Keratinocyte (primary cell): ENCODE measurements around the gene PLAGL1. TPM values are rescaled to one million over a fixed set of nuclear protein-coding genes. Genes with fewer than 3 reads are reported as not detected.

Experiments used
- DNase-seq: peaks from one replicate; pipeline ENCODE4 v3.0.0-alpha.2; 2011; ENCODE audit warnings: low read depth, missing footprints, low spot score
- FAIRE-seq: peaks from 2 replicates; lab custom pipeline; 2011; peaks lifted over from hg19 to GRCh38; lab: Jason Lieb, UNC
- H2AFZ ChIP-seq: 2 replicates; pipeline ENCODE4 v1.6.0; 2012; ENCODE audit warnings: low read length, control low read depth, inconsistent platforms; ENCODE audit not compliant: control insufficient read depth
- H3K27ac ChIP-seq: 2 replicates; pipeline ENCODE4 v1.5.1; 2011; ENCODE audit warnings: low read length; ENCODE audit not compliant: control insufficient read depth, insufficient read depth
- H3K27me3 ChIP-seq: 3 replicates; pipeline ENCODE4 v1.6.0; 2011; ENCODE audit warnings: low read length; ENCODE audit not compliant: control insufficient read depth, insufficient read depth; ENCODE audit errors: extremely low read depth
- H3K36me3 ChIP-seq, 2 experiments: 2 replicates in 1 of 2; 3 replicates in 1 of 2; pipeline ENCODE4 v1.5.1; 2011; ENCODE audit warnings: low read length in 2 of 2, mild to moderate bottlenecking in 1 of 2; ENCODE audit not compliant: control insufficient read depth in 2 of 2, insufficient read depth in 2 of 2; ENCODE audit errors: extremely low read depth in 1 of 2
- H3K4me1 ChIP-seq: 3 replicates; pipeline ENCODE4 v1.5.1; 2011; ENCODE audit warnings: low read length; ENCODE audit not compliant: control insufficient read depth, insufficient read depth; ENCODE audit errors: extremely low read depth
- H3K4me2 ChIP-seq: 3 replicates; pipeline ENCODE4 v1.6.0; 2011; ENCODE audit warnings: low read depth, low read length; ENCODE audit not compliant: control insufficient read depth, insufficient read depth; ENCODE audit errors: extremely low read depth
- H3K4me3 ChIP-seq, 3 experiments: fragments of 200-600 bp in 1 of 3; sonication (generic) in 1 of 3; 2 replicates in 2 of 3; 3 replicates in 1 of 3; pipeline ENCODE4 v1.5.1; 2011 to 2016; ENCODE audit warnings: low read length in 3 of 3, mild to moderate bottlenecking in 3 of 3, control low read depth in 2 of 3, inconsistent platforms in 1 of 3, low read depth in 1 of 3, mixed read lengths in 1 of 3, mixed run types in 1 of 3, moderate library complexity in 1 of 3; ENCODE audit not compliant: control insufficient read depth in 2 of 3, insufficient read depth in 2 of 3; ENCODE audit errors: extremely low read depth in 1 of 3
- H3K79me2 ChIP-seq: 2 replicates; pipeline ENCODE4 v1.6.0; 2012; ENCODE audit warnings: low read length; ENCODE audit not compliant: control insufficient read depth, insufficient read depth
- H3K9ac ChIP-seq: 3 replicates; pipeline ENCODE4 v1.6.0; 2011; ENCODE audit warnings: low read length; ENCODE audit not compliant: control insufficient read depth, insufficient read depth; ENCODE audit errors: extremely low read depth
- H3K9me1 ChIP-seq: 3 replicates; pipeline ENCODE4 v1.6.0; 2011; ENCODE audit warnings: low read length; ENCODE audit not compliant: control insufficient read depth, insufficient read depth; ENCODE audit errors: extremely low read depth
- H3K9me3 ChIP-seq: 2 replicates; pipeline ENCODE4 v1.5.1; 2012; ENCODE audit warnings: low read depth, low read length; ENCODE audit not compliant: control insufficient read depth
- H4K20me1 ChIP-seq: 3 replicates; pipeline ENCODE4 v1.6.0; 2011; ENCODE audit warnings: low read length; ENCODE audit not compliant: control insufficient read depth, insufficient read depth; ENCODE audit errors: extremely low read depth
- EZH2 ChIP-seq: IDR thresholded peaks from one replicate; pipeline ENCODE4 v1.6.1; 2012; ENCODE audit warnings: inconsistent platforms, mild to moderate bottlenecking, low read length, moderate library complexity
- dilution Hi-C: fragments of 300-500 bp; cut with MboI; formaldehyde crosslinking; loops from one replicate; pipeline ENCODE4 v1.7.0; 2020; ENCODE audit warnings: low sequenced_read_pairs; ENCODE audit not compliant: extremely low pct_ligation_motif_present
- polyA plus RNA-seq, 5 experiments: library from polyadenylated mRNA; depleted of rRNA in 3 of 5; stranded (reverse) in 3 of 5; stranded (forward) in 1 of 5; unstranded in 1 of 5; fragments of >200 nt; gene quantifications; 1 replicate in 1 of 5; 2 replicates in 3 of 5; 3 replicates in 1 of 5; pipeline versions ENCODE4 v1.2.1 to v1.2.3, GENCODE V29; 2011 to 2012; ENCODE audit warnings: missing spikeins in 2 of 5, low read depth in 1 of 5, low replicate concordance in 1 of 5
- TF ChIP-seq, protein P1 (sequence below), 3 experiments: IDR thresholded peaks in 1 of 3; conservative IDR thresholded peaks in 1 of 3; optimal IDR thresholded peaks in 1 of 3; 2 replicates in 2 of 3; 3 replicates in 1 of 3; pipeline versions ENCODE3 to v1.5.1; 2011; ENCODE audit warnings: low read length in 3 of 3, mild to moderate bottlenecking in 3 of 3, moderate library complexity in 2 of 3, control low read depth in 1 of 3, inconsistent platforms in 1 of 3; ENCODE audit not compliant: insufficient read depth in 2 of 3; ENCODE audit errors: extremely low read depth in 1 of 3

PLAGL1 gene
- polyA plus RNA-seq, 1 donor (not counting 4 experiments of a cell fraction or from before 2014, with no cell fraction given), result 8.9 TPM

DNA sequence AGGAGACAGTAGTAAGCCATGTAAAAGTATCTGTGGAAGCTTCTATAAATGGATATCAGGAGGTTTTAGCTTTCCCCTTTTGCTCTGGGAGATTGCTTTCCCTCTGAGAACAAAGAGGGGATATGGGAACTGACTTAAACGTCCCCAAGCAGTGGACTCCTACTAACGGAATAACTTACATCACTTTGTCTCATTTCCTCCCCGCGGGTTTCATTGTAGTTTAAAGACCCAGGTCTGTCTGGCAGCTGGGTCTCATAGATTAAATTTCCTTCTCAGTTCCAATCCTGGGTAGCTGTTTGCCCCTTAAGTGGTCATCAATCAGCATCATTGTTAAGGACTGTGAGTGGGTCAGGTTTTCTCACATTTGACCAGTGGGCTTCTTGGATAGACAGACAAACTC is 68.7 kb downstream of the PLAGL1 start:
- Histone ChIP-seq H4K20me1 (no peaks in the 10 kb centered on the region), H3K4me2 (no peak overlapping the region), H3K79me2 (no peaks in the 10 kb centered on the region), H3K9ac (no peak overlapping the region), H3K27me3 (no peaks in the 10 kb centered on the region), H3K27ac (no peak overlapping the region), H3K9me1 (no peaks in the 10 kb centered on the region), H3K36me3 (no peaks in the 10 kb centered on the region), H3K4me1 (no peaks in the 10 kb centered on the region), H2AFZ (no peak overlapping the region), H3K9me3 (no peaks in the 10 kb centered on the region), H3K4me3 (no peak overlapping the region)
- TF ChIP-seq EZH2, result no peak
- TF ChIP-seq, protein P1, sequence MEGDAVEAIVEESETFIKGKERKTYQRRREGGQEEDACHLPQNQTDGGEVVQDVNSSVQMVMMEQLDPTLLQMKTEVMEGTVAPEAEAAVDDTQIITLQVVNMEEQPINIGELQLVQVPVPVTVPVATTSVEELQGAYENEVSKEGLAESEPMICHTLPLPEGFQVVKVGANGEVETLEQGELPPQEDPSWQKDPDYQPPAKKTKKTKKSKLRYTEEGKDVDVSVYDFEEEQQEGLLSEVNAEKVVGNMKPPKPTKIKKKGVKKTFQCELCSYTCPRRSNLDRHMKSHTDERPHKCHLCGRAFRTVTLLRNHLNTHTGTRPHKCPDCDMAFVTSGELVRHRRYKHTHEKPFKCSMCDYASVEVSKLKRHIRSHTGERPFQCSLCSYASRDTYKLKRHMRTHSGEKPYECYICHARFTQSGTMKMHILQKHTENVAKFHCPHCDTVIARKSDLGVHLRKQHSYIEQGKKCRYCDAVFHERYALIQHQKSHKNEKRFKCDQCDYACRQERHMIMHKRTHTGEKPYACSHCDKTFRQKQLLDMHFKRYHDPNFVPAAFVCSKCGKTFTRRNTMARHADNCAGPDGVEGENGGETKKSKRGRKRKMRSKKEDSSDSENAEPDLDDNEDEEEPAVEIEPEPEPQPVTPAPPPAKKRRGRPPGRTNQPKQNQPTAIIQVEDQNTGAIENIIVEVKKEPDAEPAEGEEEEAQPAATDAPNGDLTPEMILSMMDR (optimal IDR thresholded peaks at IDR 0.05 in 1 of 3, IDR thresholded peaks at IDR 0.05 in 1 of 3, conservative IDR thresholded peaks at IDR 0.05 in 1 of 3; ENCODE audit: extremely low read depth in 1 of 3, insufficient read depth in 2 of 3, low read length in 3 of 3), result no peak
- DNase-seq (no peak), FAIRE-seq (no peak)
- dilution Hi-C loops, result no loop called here

GRCh38 chr6:143937668-143937970 is 70.4 kb downstream of the PLAGL1 start:
- Histone ChIP-seq H3K9me1 (no peaks in the 10 kb centered on the region), H3K27me3 (no peaks in the 10 kb centered on the region), H3K4me2 (no peak overlapping the region), H3K79me2 (no peaks in the 10 kb centered on the region), H3K4me3 (no peak overlapping the region), H3K27ac (no peak overlapping the region), H3K4me1 (no peaks in the 10 kb centered on the region), H3K9me3 (no peaks in the 10 kb centered on the region), H3K9ac (no peak overlapping the region), H2AFZ (no peak overlapping the region), H3K36me3 (no peaks in the 10 kb centered on the region), H4K20me1 (no peaks in the 10 kb centered on the region)
- FAIRE-seq, result no peak
- dilution Hi-C loops, result no loop called here
- no peak for DNase-seq
- TF ChIP-seq EZH2, result no peak
- TF ChIP-seq, protein P1 (optimal IDR thresholded peaks at IDR 0.05 in 1 of 3, IDR thresholded peaks at IDR 0.05 in 1 of 3, conservative IDR thresholded peaks at IDR 0.05 in 1 of 3; ENCODE audit: extremely low read depth in 1 of 3, insufficient read depth in 2 of 3, low read length in 3 of 3), result no peak
